Heart left ventricle (tissue), 16 donors: ENCODE data around the gene OTOS. TPM values are rescaled to one million over a fixed set of nuclear protein-coding genes. Genes with fewer than 3 reads are reported as not detected.

Source experiments
- ATAC-seq, 4 donors: fragments of 200-7000 bp; cut with Tn5 transposase; one replicate each; pipeline ENCODE4 v1.9.1; 2020 to 2022; ENCODE audit warnings: moderate library complexity in 4 of 4, mild to moderate bottlenecking in 3 of 4, moderate number of reproducible peaks in 1 of 4
- DNase-seq, 5 donors: peaks; one replicate each; pipeline ENCODE4 v3.0.0-alpha.2; 2020
- H3K27ac ChIP-seq, 12 donors: fragments of 200-600 bp; sonication (generic) in 4 of 12; one replicate each; pipeline versions ENCODE4 v1.5.0 to v1.8.0; 2016 to 2022; ENCODE audit warnings: mild to moderate bottlenecking in 2 of 12
- H3K27me3 ChIP-seq, 9 donors: fragments of 200-600 bp; sonication (generic) in 2 of 9; one replicate each; pipeline versions ENCODE4 v1.5.1 to v1.8.0; 2016 to 2022; ENCODE audit warnings: mild to moderate bottlenecking in 3 of 9
- H3K36me3 ChIP-seq, 9 donors: fragments of 200-600 bp; sonication (generic) in 2 of 9; one replicate each; pipeline versions ENCODE4 v1.5.0 to v1.8.0; 2018 to 2022; ENCODE audit warnings: mild to moderate bottlenecking in 2 of 9
- H3K4me1 ChIP-seq, 12 donors: fragments of 200-600 bp; sonication (generic) in 4 of 12; one replicate each; pipeline versions ENCODE4 v1.5.0 to v1.8.0; 2016 to 2022; ENCODE audit warnings: mild to moderate bottlenecking in 3 of 12
- H3K4me3 ChIP-seq, 12 donors: fragments of 200-600 bp; sonication (generic) in 4 of 12; one replicate each; pipeline versions ENCODE4 v1.5.0 to v1.8.0; 2017 to 2022; ENCODE audit warnings: mild to moderate bottlenecking in 9 of 12, moderate library complexity in 4 of 12
- H3K9me3 ChIP-seq, 12 donors: fragments of 200-600 bp; sonication (generic) in 4 of 12; one replicate each; pipeline versions ENCODE4 v1.5.0 to v1.8.0; 2016 to 2022; ENCODE audit warnings: mild to moderate bottlenecking in 1 of 12
- POLR2A ChIP-seq, 2 donors: fragments of 450-650 bp; IDR thresholded peaks; one replicate each; pipeline ENCODE4 v1.6.1; 2017; ENCODE audit warnings: antibody characterized with exemption in 2 of 2, mild to moderate bottlenecking in 2 of 2, moderate library complexity in 2 of 2
- WGBS, 4 donors: extraction: QIAGEN DNeasy Blood & Tissue Kit in 2 of 4; methylation state at CpG; one replicate each; pipeline versions ENCODE4 v1.1.5 to v1.1.7; 2013 to 2018; 5-methylcytosine and 5-hydroxymethylcytosine counted together
- intact Hi-C, 10 donors: fragments of 100-400 bp; cut with DNase I; formaldehyde crosslinking; loops; one replicate each; pipeline versions ENCODE4 v1.11.1 to v1.14.2; 2022
- polyA plus RNA-seq, 2 donors: library from polyadenylated mRNA; stranded (reverse); fragments of 200-250 nt; gene quantifications; one replicate each; pipeline ENCODE4 v1.2.3, GENCODE V29; 2013
- total RNA-seq, 9 donors: library from RNA; depleted of rRNA in 2 of 9; stranded (reverse); fragments of >200 nt in 2 of 9; fragmentation: NEBNext Ultra II Directional in 3 of 9; extraction: Animal tissue kit (Norgen Biotek cat#: 25700) in 3 of 9; gene quantifications; one replicate each; pipeline versions ENCODE4 v1.1.0 to v1.2.4, GENCODE V29; 2016 to 2023
- TF ChIP-seq, protein P1 (sequence below), 12 donors: fragments of 200-600 bp; sonication (generic) in 4 of 12; IDR thresholded peaks; one replicate each; pipeline versions ENCODE4 v1.5.0 to v1.8.0; 2018 to 2022; ENCODE audit warnings: antibody characterized with exemption in 12 of 12, mild to moderate bottlenecking in 5 of 12
- donor health status: ischemic (EF 13 %, LVEDD 7.1; RV severe dilation, severe dysfunction).
- donor health status: healthy with polysubstance abuse.
- donor health status: DM: no; HTN: yes; CAD: no.
- donor health status: DM: no; HTN: no; CAD: no.
- donor health status: ischemic (EF 25% LVEDD 6.9; RV normal size, moderate dysfunction).
- donor health status: ischemic (EF 25% LVEDD 5.7; RV mildly dilated, moderate dysfunction).
- donor health status: healthy.
- donor health status: DM: yes; HTN: yes; CAD: no.
- donor health status: ischemic (EF 35%, LVEDD 5.7; RV mildly dilated, moderate dysfunction).
- donor health status: nonischemic (EF 11% LVEDD 7.7; RV severe dilation, severe dysfunction).
- donor health status: DM: yes; HTN: yes; CAD: no.
- donor health status: PGD.
- donor health status: ischemic (EF 29% LVEDD 5.4; RV normal size, mild dysfunction).
- donor health status: nonischemic (EF 23%, LVEDD 6.1; RV moderate dilation, normal function).

The OTOS gene
- total and polyA plus RNA-seq, 11 donors = 1.1 TPM; not detected in 10

DNA sequence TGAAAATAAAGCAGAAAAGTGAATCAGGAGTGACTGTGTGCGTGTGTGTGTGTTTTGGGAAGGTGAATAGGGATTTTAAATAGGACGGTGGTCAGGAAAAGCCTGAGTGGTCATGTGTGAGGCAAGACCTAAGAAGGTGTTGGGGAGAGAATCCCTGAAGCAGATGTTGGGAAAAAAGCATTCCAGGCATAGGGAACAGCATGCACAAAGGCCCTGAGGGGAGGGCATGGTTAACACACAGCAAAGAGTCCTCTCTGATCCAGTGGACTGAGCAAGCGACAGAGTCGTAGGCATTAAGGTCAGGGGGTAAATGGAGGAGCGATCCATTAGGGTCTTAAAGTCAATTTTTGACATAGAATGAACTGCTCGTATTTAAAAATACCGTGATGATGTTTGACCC, 34.0 kb upstream of the OTOS start:
- WGBS, 4 donors = 66 to 75% (median 69%) methylated on average over 7 of the region's 7 CpGs
- H3K27ac ChIP-seq = no peak overlapping the region
- intact Hi-C loops = no loop called here

DNA sequence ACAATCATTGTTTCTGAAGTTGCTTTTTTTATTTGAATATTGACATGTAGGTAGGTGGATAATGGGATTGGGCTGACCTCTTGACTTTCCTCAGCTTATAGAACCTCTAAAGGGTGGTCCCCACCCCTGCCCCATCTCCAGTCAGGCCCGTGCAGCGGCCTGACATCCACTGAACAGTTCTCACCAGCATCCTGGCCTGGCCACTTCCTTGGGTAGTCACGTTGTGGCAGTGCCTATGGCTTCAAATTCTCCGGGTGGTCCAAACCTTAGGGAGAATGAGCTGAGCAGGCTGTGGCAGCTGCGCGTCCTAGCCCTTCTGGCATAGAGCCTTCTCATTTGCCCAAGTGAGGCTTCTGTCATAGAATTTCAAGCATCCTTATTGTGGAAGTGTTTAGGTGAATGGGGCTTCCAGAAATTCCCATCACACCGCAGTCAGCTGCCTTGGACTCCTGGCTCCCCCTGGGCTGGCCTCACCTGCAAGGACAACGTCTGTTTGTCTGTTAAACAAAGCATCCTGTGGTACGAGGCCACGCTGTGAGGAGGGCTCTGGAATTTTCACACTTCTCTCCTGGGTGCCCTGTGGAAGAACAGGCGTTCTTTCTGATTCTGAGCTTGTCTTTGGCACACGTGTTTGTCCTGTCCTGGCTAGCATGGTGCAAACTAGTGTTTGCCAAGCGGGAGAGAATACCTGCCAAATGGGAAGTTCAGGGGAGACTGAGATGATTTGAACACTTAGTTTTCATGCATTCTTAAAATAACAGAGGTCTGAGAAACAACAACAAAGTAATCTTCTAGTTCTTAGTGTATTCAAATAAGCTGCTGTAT, 31.8 kb upstream of the OTOS start:
- 82 to 84% (median 84%) methylated on average over 13 of the region's 13 CpGs for WGBS, 4 donors
- DNase-seq (peak in 1 of 5 donors; percentile 3), ATAC-seq (no peak)
- H3K4me1 ChIP-seq = no peaks in the 10 kb centered on the region
- H3K36me3 ChIP-seq = no peaks in the 10 kb centered on the region
- H3K9me3 ChIP-seq = no peaks in the 10 kb centered on the region
- no peak overlapping the region for H3K27ac ChIP-seq
- intact Hi-C loops = no loop called here
- TF ChIP-seq, protein P1, sequence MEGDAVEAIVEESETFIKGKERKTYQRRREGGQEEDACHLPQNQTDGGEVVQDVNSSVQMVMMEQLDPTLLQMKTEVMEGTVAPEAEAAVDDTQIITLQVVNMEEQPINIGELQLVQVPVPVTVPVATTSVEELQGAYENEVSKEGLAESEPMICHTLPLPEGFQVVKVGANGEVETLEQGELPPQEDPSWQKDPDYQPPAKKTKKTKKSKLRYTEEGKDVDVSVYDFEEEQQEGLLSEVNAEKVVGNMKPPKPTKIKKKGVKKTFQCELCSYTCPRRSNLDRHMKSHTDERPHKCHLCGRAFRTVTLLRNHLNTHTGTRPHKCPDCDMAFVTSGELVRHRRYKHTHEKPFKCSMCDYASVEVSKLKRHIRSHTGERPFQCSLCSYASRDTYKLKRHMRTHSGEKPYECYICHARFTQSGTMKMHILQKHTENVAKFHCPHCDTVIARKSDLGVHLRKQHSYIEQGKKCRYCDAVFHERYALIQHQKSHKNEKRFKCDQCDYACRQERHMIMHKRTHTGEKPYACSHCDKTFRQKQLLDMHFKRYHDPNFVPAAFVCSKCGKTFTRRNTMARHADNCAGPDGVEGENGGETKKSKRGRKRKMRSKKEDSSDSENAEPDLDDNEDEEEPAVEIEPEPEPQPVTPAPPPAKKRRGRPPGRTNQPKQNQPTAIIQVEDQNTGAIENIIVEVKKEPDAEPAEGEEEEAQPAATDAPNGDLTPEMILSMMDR (IDR thresholded peaks at IDR 0.05) = no peak
- no peak for TF ChIP-seq POLR2A (IDR thresholded peaks at IDR 0.05)
- H3K4me3 ChIP-seq = no peak overlapping the region
- peaks cover 0 to 17% (median 0%) of the 10 kb centered on the region in 9 donors for H3K27me3 ChIP-seq

More for the DNA sequence above, 34.0 kb upstream of the OTOS start:
- Histone ChIP-seq H3K4me3 (no peak overlapping the region), H3K4me1 (no peaks in the 10 kb centered on the region), H3K27me3 (peaks cover 0 to 37% (median 3%) of the 10 kb centered on the region in 9 donors), H3K36me3 (no peaks in the 10 kb centered on the region), H3K9me3 (no peaks in the 10 kb centered on the region)
- DNase-seq (no peak), ATAC-seq (no peak)
- TF ChIP-seq, protein P1 (IDR thresholded peaks at IDR 0.05) = no peak
- no peak for TF ChIP-seq POLR2A (IDR thresholded peaks at IDR 0.05)

DNA sequence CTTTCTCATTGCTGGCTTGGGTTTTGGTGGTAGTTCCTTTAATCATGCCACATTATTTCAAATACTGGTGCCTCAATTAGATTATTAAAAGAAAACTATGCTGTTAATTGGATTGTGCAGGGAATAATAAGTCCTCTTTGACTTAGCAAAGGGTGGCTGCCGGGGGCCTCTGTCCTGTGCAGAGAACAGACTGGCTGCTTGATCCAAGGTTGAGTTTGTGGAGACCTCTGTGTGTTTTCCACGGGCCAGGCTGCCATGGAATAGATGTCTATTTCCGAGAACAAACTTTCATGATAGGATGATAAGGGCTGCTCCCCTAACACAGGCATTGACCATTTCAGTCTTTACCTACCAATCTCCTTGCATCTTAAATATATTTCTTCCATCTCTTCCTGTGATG, 30.4 kb upstream of the OTOS start:
- peaks cover 0 to 19% (median 0%) of the 10 kb centered on the region in 9 donors for H3K27me3 ChIP-seq
- H3K36me3 ChIP-seq = no peaks in the 10 kb centered on the region
- H3K9me3 ChIP-seq = no peaks in the 10 kb centered on the region
- DNase-seq = no peak
- H3K4me1 ChIP-seq = no peaks in the 10 kb centered on the region
- TF ChIP-seq, protein P1 (IDR thresholded peaks at IDR 0.05) = no peak
- no peak for TF ChIP-seq POLR2A (IDR thresholded peaks at IDR 0.05)
- no peak for ATAC-seq
- H3K4me3 ChIP-seq = no peak overlapping the region
- no peak overlapping the region for H3K27ac ChIP-seq
- WGBS, 4 donors = 77 to 83% (median 79%) methylated on average over 3 of the region's 3 CpGs
- intact Hi-C loops = no loop called here

DNA sequence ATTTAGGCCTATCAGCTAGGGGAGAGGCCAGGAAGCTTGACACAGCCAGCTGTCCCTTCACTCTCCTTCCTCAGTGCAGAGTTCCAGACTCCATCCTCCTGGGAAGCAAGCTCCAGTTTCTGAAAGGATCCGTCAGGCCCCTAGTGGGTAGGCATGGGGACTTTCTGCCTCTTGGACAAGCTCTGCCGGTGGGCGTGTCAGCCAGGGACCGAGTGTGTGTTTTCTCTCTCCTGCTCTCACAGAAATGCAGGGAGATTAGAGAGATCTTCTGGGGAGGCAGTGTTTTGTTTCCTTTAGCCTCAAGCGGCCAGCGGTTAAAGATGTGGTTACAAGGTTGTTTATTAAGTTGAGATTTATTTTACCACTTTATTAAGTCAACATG, 29.9 kb upstream of the OTOS start:
- intact Hi-C loops = no loop called here
- H3K4me3 ChIP-seq = no peak overlapping the region
- H3K36me3 ChIP-seq = no peaks in the 10 kb centered on the region
- ATAC-seq = no peak
- peaks cover 0 to 17% (median 0%) of the 10 kb centered on the region in 9 donors for H3K27me3 ChIP-seq
- H3K4me1 ChIP-seq = no peaks in the 10 kb centered on the region
- H3K9me3 ChIP-seq = no peaks in the 10 kb centered on the region
- TF ChIP-seq, protein P1 (IDR thresholded peaks at IDR 0.05) = no peak
- no peak for TF ChIP-seq POLR2A (IDR thresholded peaks at IDR 0.05)
- peak in 1 of 5 donors; percentile 9 for DNase-seq
- 43 to 54% (median 47%) methylated on average over 6 of the region's 6 CpGs for WGBS, 4 donors
- H3K27ac ChIP-seq = no peak overlapping the region
